Caco-2 (cell line): ENCODE results near the gene ZDHHC7. TPM values are rescaled to one million over a fixed set of nuclear protein-coding genes. Genes with fewer than 3 reads are reported as not detected.

Source experiments
- BruUV-seq: library from RNA; stranded (reverse); fragments of 400-500 nt; replicated peaks from 2 replicates; lab custom pipeline; 2021; lab: Mats Ljungman, UMichigan
- CTCF ChIA-PET: fragments of 300-600 bp; sonication (Branson Sonifier 250); formaldehyde crosslinking; loops from one replicate; lab custom pipeline; 2022; ENCODE audit warnings: antibody characterized with exemption; lab: Charles Lee
- POLR2A ChIA-PET: fragments of 300-600 bp; sonication (Branson Sonifier 250); formaldehyde crosslinking; loops from one replicate; lab custom pipeline; 2022; ENCODE audit warnings: antibody characterized with exemption; lab: Charles Lee
- DNase-seq, 2 experiments: peaks; one replicate each; pipeline versions ENCODE4 v3.0.0 to v3.0.0-alpha.2; 2020 to 2022
- H3K27me3 ChIP-seq: replicated peaks from 2 replicates; pipeline ENCODE4 v1.6.0; 2011; ENCODE audit warnings: low read length; ENCODE audit not compliant: control insufficient read depth, insufficient read depth
- H3K36me3 ChIP-seq: 2 replicates; pipeline ENCODE4 v1.5.1; 2011; ENCODE audit warnings: low read length; ENCODE audit not compliant: control insufficient read depth, insufficient read depth
- H3K4me1 ChIP-seq: fragments of 250-450 bp; sonication (Bioruptor Pico); 2 replicates; pipeline ENCODE4 v1.5.1; 2020; ENCODE audit warnings: mild to moderate bottlenecking
- H3K4me3 ChIP-seq: 2 replicates; pipeline ENCODE4 v1.5.1; 2011; ENCODE audit warnings: low read depth, mild to moderate bottlenecking, control low read depth, low read length
- H3K9me3 ChIP-seq: fragments of 250-450 bp; sonication (Bioruptor Pico); 2 replicates; pipeline ENCODE4 v1.5.1; 2020; ENCODE audit warnings: mild to moderate bottlenecking, moderate library complexity
- H3K27ac Mint-ChIP-seq: one replicate; pipeline ENCODE4 v1.8.0; 2022; ENCODE audit warnings: mixed read lengths; ENCODE audit not compliant: unreplicated experiment
- H3K27me3 Mint-ChIP-seq: one replicate; pipeline ENCODE4 v1.8.0; 2022; ENCODE audit warnings: mixed read lengths; ENCODE audit not compliant: insufficient read depth, unreplicated experiment
- H3K36me3 Mint-ChIP-seq: one replicate; pipeline ENCODE4 v1.8.0; 2022; ENCODE audit warnings: mild to moderate bottlenecking, mixed read lengths; ENCODE audit not compliant: insufficient read depth, unreplicated experiment
- H3K4me1 Mint-ChIP-seq: one replicate; pipeline ENCODE4 v1.8.0; 2022; ENCODE audit warnings: low read depth, mixed read lengths; ENCODE audit not compliant: unreplicated experiment
- H3K4me3 Mint-ChIP-seq: one replicate; pipeline ENCODE4 v1.8.0; 2022; ENCODE audit warnings: mild to moderate bottlenecking, moderate library complexity, mixed read lengths; ENCODE audit not compliant: unreplicated experiment
- H3K9me3 Mint-ChIP-seq: one replicate; pipeline ENCODE4 v1.8.0; 2022; ENCODE audit warnings: mixed read lengths; ENCODE audit not compliant: unreplicated experiment
- intact Hi-C: fragments of 100-400 bp; cut with micrococcal nuclease; formaldehyde crosslinking; loops from one replicate; pipeline ENCODE4 v1.10.0; 2022; ENCODE audit not compliant: unreplicated experiment
- total RNA-seq: library from RNA; stranded (reverse); gene quantifications from 2 replicates; pipeline ENCODE4 v1.2.3, GENCODE V29; 2022
- TF ChIP-seq, protein P1 (sequence below), 2 experiments: fragments of 200-600 bp in 1 of 2; IDR thresholded peaks; 1 replicate in 1 of 2; 2 replicates in 1 of 2; pipeline versions ENCODE4 v1.5.1 to v1.8.0; 2011 to 2022; ENCODE audit warnings: antibody characterized with exemption in 1 of 2, control low read depth in 1 of 2, inconsistent platforms in 1 of 2, low read depth in 1 of 2, low read length in 1 of 2, mild to moderate bottlenecking in 1 of 2, moderate library complexity in 1 of 2; ENCODE audit not compliant: insufficient read depth in 1 of 2, severe bottlenecking in 1 of 2, unreplicated experiment in 1 of 2

The ZDHHC7 gene
- total RNA-seq, 1 experiment from 2014 or later = 85.7 TPM

DNA sequence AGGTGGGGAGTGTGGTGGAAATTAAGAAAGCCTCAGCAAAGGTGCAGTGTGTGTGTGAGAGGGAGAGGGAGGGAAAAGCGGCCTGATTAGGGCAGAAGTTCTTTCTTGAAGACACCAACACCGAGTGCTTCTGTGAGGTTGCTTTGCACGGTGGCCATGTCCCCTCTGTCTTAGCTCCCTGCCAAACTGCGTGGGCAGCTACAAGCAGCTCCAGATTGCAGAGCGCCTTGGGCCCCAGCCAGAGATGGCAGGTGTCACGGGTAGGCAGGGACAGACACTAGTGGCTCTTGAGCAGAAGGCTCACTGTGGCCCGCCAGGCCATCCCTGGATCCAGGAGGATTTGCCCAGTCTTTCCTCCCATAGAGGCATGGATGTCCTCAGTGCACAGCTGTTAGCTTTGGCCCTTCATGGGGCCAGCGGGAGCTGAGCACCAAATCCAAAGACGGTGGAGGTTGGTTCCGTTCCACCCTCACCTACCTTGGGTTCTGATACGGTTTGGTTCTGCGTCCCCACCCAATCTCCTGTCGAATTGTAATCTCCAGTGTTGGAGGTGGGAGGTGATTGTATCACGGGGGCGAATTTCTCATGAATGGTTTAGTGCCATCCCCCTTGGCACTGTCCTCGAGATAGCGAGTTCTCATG, 37.7 kb upstream of the ZDHHC7 start:
- intact Hi-C loops = no loop called here
- no peak overlapping the region for H3K4me3 ChIP-seq
- TF ChIP-seq, protein P1, sequence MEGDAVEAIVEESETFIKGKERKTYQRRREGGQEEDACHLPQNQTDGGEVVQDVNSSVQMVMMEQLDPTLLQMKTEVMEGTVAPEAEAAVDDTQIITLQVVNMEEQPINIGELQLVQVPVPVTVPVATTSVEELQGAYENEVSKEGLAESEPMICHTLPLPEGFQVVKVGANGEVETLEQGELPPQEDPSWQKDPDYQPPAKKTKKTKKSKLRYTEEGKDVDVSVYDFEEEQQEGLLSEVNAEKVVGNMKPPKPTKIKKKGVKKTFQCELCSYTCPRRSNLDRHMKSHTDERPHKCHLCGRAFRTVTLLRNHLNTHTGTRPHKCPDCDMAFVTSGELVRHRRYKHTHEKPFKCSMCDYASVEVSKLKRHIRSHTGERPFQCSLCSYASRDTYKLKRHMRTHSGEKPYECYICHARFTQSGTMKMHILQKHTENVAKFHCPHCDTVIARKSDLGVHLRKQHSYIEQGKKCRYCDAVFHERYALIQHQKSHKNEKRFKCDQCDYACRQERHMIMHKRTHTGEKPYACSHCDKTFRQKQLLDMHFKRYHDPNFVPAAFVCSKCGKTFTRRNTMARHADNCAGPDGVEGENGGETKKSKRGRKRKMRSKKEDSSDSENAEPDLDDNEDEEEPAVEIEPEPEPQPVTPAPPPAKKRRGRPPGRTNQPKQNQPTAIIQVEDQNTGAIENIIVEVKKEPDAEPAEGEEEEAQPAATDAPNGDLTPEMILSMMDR (IDR thresholded peaks at IDR 0.05; ENCODE audit: insufficient read depth in 1 of 2, low read depth in 1 of 2, low read length in 1 of 2, severe bottlenecking in 1 of 2, unreplicated experiment in 1 of 2) = no peak
- H3K9me3 ChIP-seq = no peaks in the 10 kb centered on the region
- Mint-ChIP-seq H3K36me3 (no peaks in the 10 kb centered on the region), H3K4me3 (no peak overlapping the region), H3K4me1 (peaks cover 9% of the 10 kb centered on the region), H3K27ac (no peak overlapping the region), H3K27me3 (no peaks in the 10 kb centered on the region), H3K9me3 (no peaks in the 10 kb centered on the region)
- H3K27me3 ChIP-seq = no peaks in the 10 kb centered on the region
- ChIA-PET CTCF (interaction anchor here (0.6 to 1.2 kb wide), 2 partner anchors 35 to 185 kb away, joined by 3 read pairs; no protein-coding TSS in a partner anchor), POLR2A (no interaction called here)
- H3K4me1 ChIP-seq = 0 out of 2 replicates have a peak, but pooled peaks cover 4% of the 10 kb centered on the region
- DNase-seq = no peak
- no TSS peak for BruUV-seq
- no peaks in the 10 kb centered on the region for H3K36me3 ChIP-seq

DNA sequence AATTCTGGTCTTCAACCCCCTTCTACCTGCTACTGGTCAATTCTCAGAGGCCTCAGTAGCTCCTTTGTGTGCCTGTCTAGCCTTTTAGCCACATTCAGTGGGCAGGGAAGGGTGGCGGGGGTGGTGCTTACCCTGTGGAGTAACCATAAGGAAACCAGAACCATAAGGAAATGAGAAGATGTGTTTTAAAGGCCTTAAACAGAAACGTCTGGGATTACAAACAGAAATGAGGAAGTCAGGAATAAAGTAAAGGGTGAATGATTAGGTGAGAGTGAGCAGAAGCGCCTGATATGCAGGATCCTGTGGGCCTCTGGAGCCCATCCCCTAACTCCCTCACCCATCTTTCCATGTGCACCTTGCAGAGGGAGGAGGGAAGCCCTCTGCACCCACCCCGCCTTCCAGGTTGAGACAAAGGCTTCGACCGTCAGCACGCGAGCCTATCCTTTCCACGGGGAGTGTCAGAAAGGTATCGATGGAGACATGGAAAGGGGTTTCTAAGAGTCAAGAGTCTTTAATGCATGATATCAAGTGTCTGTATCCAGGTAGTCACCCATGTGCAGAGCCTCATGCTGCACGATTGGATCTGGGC, 36.6 kb upstream of the ZDHHC7 start:
- no peak overlapping the region for H3K4me3 ChIP-seq
- intact Hi-C loops = no loop called here

More for the DNA sequence above, 36.6 kb upstream of the ZDHHC7 start:
- Mint-ChIP-seq H3K36me3 (no peaks in the 10 kb centered on the region), H3K9me3 (no peaks in the 10 kb centered on the region), H3K27ac (no peak overlapping the region), H3K27me3 (no peaks in the 10 kb centered on the region), H3K4me1 (peaks cover 9% of the 10 kb centered on the region), H3K4me3 (no peak overlapping the region)
- DNase-seq = no peak
- H3K4me1 ChIP-seq = 0 out of 2 replicates have a peak, but pooled peaks cover 4% of the 10 kb centered on the region
- POLR2A ChIA-PET = no interaction called here
- H3K36me3 ChIP-seq = no peaks in the 10 kb centered on the region
- no peaks in the 10 kb centered on the region for H3K9me3 ChIP-seq
- H3K27me3 ChIP-seq = no peaks in the 10 kb centered on the region
- CTCF ChIA-PET = no interaction called here
- BruUV-seq = no TSS peak
- TF ChIP-seq, protein P1 (IDR thresholded peaks at IDR 0.05; ENCODE audit: insufficient read depth in 1 of 2, low read depth in 1 of 2, low read length in 1 of 2, severe bottlenecking in 1 of 2, unreplicated experiment in 1 of 2) = no peak
